GM19193 (cell line): ENCODE measurements around the gene RAI1.

Experiments
- POLR2A ChIP-seq: IDR thresholded peaks from 4 replicates; pipeline ENCODE4 v1.6.1; 2011; ENCODE audit not compliant: insufficient read depth, insufficient read length; ENCODE audit errors: extremely low read depth

RAI1 gene

GRCh38 chr17:17848311-17849082 lies 167.2 kb downstream of the RAI1 start:
- TF ChIP-seq POLR2A: no peak

DNA sequence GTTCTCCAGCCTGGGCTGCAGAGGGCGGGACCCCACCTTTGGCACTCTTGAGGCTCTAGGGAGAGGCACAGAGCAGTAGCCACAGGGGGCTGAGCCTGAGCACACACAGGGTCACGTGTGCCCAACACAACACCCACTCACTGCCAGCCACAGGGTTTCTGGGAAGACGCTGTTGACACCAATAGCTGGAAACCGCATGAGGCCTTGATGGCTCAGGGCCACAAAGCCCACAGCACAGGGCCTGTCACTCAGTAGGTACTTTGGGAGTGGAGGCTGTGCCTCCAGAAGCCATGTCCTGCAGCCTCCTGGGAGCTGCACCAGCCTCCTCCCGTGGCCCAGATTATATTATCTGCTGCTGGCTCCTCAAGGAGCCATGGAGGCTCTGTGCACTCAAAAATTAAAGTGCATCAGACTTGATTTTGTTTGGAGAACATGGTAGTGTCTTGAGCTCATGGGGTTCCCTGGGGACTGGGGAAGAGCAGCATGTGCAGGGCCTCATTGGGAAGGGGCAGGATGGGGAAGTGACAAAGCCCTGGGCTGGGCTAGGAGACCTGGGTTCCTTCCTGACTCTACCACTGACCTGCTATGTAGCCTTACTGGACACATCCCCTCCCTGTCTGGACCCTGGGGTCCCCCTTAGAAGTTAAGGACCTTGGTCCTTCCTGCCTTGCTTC lies 168.0 kb downstream of the RAI1 start:
- TF ChIP-seq POLR2A: no peak

GRCh38 chr17:17849845-17850373 lies 168.7 kb downstream of the RAI1 start:
- TF ChIP-seq POLR2A: no peak

GRCh38 chr17:17851103-17852002 lies 170.1 kb downstream of the RAI1 start:
- no peak for TF ChIP-seq POLR2A

DNA sequence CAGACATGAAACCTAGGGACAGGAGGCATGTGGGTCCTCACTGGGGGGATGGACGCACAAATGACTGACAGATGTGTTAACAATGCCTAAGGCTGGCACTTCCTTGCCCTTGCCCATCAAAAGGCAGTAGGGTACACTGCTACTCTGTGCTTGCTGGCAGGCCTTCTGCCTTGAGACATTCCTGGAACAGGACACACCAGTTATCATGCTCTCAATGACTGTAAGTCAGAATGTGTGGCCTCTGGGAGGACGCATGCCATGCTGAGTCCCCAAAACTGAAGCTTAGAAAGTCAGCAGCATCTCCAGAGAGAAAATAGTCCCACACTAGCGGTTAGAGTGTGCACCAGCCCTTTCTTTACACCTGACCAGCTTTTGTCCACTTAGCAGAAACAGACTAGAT lies 171.7 kb downstream of the RAI1 start:
- TF ChIP-seq POLR2A: no peak

DNA sequence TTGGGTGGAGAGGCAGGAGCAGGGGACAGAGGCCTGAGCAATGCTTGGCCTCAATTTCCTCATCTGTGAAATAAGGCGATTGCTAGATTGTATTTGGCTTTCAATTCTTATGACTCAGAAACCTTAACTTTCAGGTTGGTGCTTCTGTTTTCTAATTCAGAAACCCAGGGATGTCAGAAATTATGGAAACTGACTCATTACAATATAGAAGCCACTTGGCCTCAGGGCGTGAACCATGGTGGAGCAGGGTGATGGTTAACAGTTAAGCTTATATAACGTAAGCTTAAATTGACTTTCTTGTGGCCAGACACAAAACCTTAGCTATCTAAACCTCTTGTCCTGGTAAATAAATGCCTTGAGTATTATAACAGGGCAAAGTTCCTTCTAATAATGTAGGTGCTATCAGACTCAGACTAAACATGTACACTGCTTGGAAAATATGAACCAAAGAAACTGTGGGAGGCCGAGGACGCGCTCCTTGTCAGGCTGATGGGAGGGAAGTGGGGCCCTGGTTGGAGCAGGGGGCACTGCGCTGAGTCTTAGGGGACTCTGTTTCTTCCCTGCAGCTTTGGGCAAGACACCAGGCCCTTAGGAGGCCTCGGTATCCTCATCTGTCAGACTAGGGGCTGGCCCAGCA lies 172.7 kb downstream of the RAI1 start:
- no peak for TF ChIP-seq POLR2A

DNA sequence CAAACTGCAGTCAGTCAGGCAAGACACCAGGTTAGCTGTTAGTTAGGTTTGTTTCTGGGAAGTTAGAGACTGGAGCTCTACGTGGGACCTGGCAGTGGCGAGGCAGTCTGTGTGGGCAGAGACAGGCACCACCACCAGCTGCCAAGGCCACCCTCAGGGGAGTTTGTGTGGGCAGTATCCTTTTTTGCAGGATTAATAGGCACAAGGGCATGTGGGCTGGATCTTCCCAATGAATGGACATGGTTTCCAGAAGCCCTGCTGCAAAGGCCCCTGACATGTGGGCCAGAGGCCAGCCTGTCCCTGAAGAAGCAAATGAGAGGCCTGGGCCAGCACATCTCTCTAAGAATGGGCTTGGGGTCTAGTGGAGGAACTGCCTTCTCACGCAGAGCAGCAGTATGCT lies 174.7 kb downstream of the RAI1 start:
- TF ChIP-seq POLR2A: no peak

GRCh38 chr17:17856386-17856785 lies 175.1 kb downstream of the RAI1 start:
- TF ChIP-seq POLR2A: no peak

GRCh38 chr17:17857496-17857895 lies 176.2 kb downstream of the RAI1 start:
- no peak for TF ChIP-seq POLR2A

- no peak for TF ChIP-seq POLR2A
Measured at GRCh38 chr17:17859909-17860765, 178.9 kb downstream of the RAI1 start.

GRCh38 chr17:17860766-17861107 lies 179.5 kb downstream of the RAI1 start:
- no peak for TF ChIP-seq POLR2A
